Astrocyte of the cerebellum (primary cell): ENCODE measurements around the gene SHISA9.
A peak's percentile ranks its signal among the peaks of the same experiment; 100 is the strongest.
"Not testable (repeated sequence)": the region's sequence is repeated elsewhere in the genome, so short reads cannot be mapped to it uniquely, and the experiment has no call there.

Source experiments
- DNase-seq: peaks from one replicate; pipeline ENCODE4 v3.0.0-alpha.2; 2011; ENCODE audit warnings: low read depth
- H3K4me3 ChIP-seq: 2 replicates; pipeline ENCODE4 v1.5.1; 2011; ENCODE audit warnings: mild to moderate bottlenecking, low read depth, low read length, moderate library complexity
- CTCF ChIP-seq: IDR thresholded peaks from 2 replicates; pipeline ENCODE4 v1.5.1; 2012; ENCODE audit warnings: low read length, low read depth, moderate library complexity, mild to moderate bottlenecking; ENCODE audit errors: missing control alignments
- in situ Hi-C: cut with HindIII; loops from 2 replicates; pipeline ENCODE4 v1.10.0; 2017; ENCODE audit warnings: low sequenced_read_pairs

SHISA9 gene

GRCh38 chr16:12917246-12917645 is 15.8 kb downstream of the SHISA9 start:
- in situ Hi-C loops = no loop called here
- H3K4me3 ChIP-seq = no peak overlapping the region
- peak; percentile 19 for DNase-seq
- no peak for TF ChIP-seq CTCF

- no peak for TF ChIP-seq CTCF
- no peak overlapping the region for H3K4me3 ChIP-seq
- peak; percentile 50 for DNase-seq
- in situ Hi-C loops = no loop called here
Observed at GRCh38 chr16:12917653-12918052, 16.3 kb downstream of the SHISA9 start.

- H3K4me3 ChIP-seq = no peak overlapping the region
- DNase-seq = no peak
- in situ Hi-C loops = no loop called here
- TF ChIP-seq CTCF = no peak
Observed at GRCh38 chr16:12920739-12921138, 19.3 kb downstream of the SHISA9 start.

GRCh38 chr16:12923640-12924039 is 22.2 kb downstream of the SHISA9 start:
- DNase-seq, in situ Hi-C loops, H3K4me3 ChIP-seq: not testable (repeated sequence)

GRCh38 chr16:12925026-12925800 is 23.8 kb downstream of the SHISA9 start:
- no peak overlapping the region for H3K4me3 ChIP-seq
- TF ChIP-seq CTCF = no peak
- no peak for DNase-seq
- in situ Hi-C loops = no loop called here

- in situ Hi-C loops = no loop called here
- no peak overlapping the region for H3K4me3 ChIP-seq
- DNase-seq = no peak
- no peak for TF ChIP-seq CTCF
Observed at GRCh38 chr16:12927591-12927990, 26.2 kb downstream of the SHISA9 start.

GRCh38 chr16:12930881-12931280 is 29.5 kb downstream of the SHISA9 start:
- DNase-seq = no peak
- no peak overlapping the region for H3K4me3 ChIP-seq
- no peak for TF ChIP-seq CTCF
- in situ Hi-C loops = no loop called here
